ENCODE results near the gene DGKQ.

GRCh38 chr4:912548-913279, 60.7 kb downstream of the DGKQ start:
- TF ChIP-seq CTCF (IDR thresholded peaks at IDR 0.05) (no peak), ZFX (IDR thresholded peaks at IDR 0.05; ENCODE audit: borderline replicate concordance) (no peak)

Measured in 22Rv1 (cell line).